Effector memory CD8-positive, alpha-beta T cell (primary cell): ENCODE data around the gene CD59.
A peak's percentile ranks its signal among the peaks of the same experiment; 100 is the strongest.

Experiments
- ATAC-seq: fragments of 150-1000 bp; cut with Tn5 transposase; replicated peaks from 2 replicates; pipeline ENCODE4 v1.10.0; 2021; ENCODE audit warnings: mild to moderate bottlenecking, moderate library complexity
- DNase-seq, 3 experiments: peaks; one replicate each; pipeline ENCODE4 v3.0.0; 2021
- H3K27ac Mint-ChIP-seq, 2 donors: one replicate each; pipeline ENCODE4 v1.8.0; 2022; ENCODE audit warnings: mild to moderate bottlenecking in 2 of 2, mixed read lengths in 2 of 2, moderate library complexity in 2 of 2
- H3K27me3 Mint-ChIP-seq, 2 donors: one replicate each; pipeline ENCODE4 v1.8.0; 2022; ENCODE audit warnings: mixed read lengths in 2 of 2
- H3K36me3 Mint-ChIP-seq: one replicate; pipeline ENCODE4 v1.8.0; 2022; ENCODE audit warnings: mild to moderate bottlenecking, moderate library complexity, mixed read lengths; ENCODE audit not compliant: insufficient read depth
- H3K4me1 Mint-ChIP-seq, 2 donors: one replicate each; pipeline ENCODE4 v1.8.0; 2022; ENCODE audit warnings: low read depth in 2 of 2, mixed read lengths in 2 of 2
- H3K4me3 Mint-ChIP-seq, 2 donors: one replicate each; pipeline ENCODE4 v1.8.0; 2022; ENCODE audit warnings: mild to moderate bottlenecking in 2 of 2, mixed read lengths in 2 of 2, moderate library complexity in 2 of 2
- H3K9me3 Mint-ChIP-seq, 2 donors: one replicate each; pipeline ENCODE4 v1.8.0; 2022; ENCODE audit warnings: mixed read lengths in 2 of 2

The CD59 gene

GRCh38 chr11:33770236-33770635 is 34.0 kb upstream of the CD59 start:
- peaks cover 43% of the 10 kb centered on the region for H3K36me3 Mint-ChIP-seq
- no peak overlapping the region for H3K27ac Mint-ChIP-seq
- H3K4me1 Mint-ChIP-seq = peaks cover 25 to 56% of the 10 kb centered on the region in 2 donors
- no peak for DNase-seq
- no peak overlapping the region for H3K4me3 Mint-ChIP-seq
- ATAC-seq = no peak
- H3K9me3 Mint-ChIP-seq = no peaks in the 10 kb centered on the region
- no peaks in the 10 kb centered on the region for H3K27me3 Mint-ChIP-seq

GRCh38 chr11:33769542-33769941 is 33.3 kb upstream of the CD59 start:
- Mint-ChIP-seq H3K27me3 (no peaks in the 10 kb centered on the region), H3K36me3 (peaks cover 43% of the 10 kb centered on the region), H3K4me3 (no peak overlapping the region), H3K4me1 (peaks cover 20 to 57% of the 10 kb centered on the region in 2 donors), H3K27ac (no peak overlapping the region), H3K9me3 (no peaks in the 10 kb centered on the region)
- ATAC-seq (no peak), DNase-seq (no peak)

GRCh38 chr11:33767624-33768023 is 31.4 kb upstream of the CD59 start:
- DNase-seq (no peak), ATAC-seq (no peak)
- H3K27me3 Mint-ChIP-seq = no peaks in the 10 kb centered on the region
- H3K4me3 Mint-ChIP-seq = no peak overlapping the region
- peaks cover 51% of the 10 kb centered on the region for H3K36me3 Mint-ChIP-seq
- H3K4me1 Mint-ChIP-seq = peaks cover 12 to 55% of the 10 kb centered on the region in 2 donors
- no peak overlapping the region for H3K27ac Mint-ChIP-seq
- no peaks in the 10 kb centered on the region for H3K9me3 Mint-ChIP-seq

GRCh38 chr11:33766085-33766484 is 29.9 kb upstream of the CD59 start:
- Mint-ChIP-seq H3K36me3 (peaks cover 60% of the 10 kb centered on the region), H3K27me3 (no peaks in the 10 kb centered on the region), H3K4me3 (no peak overlapping the region), H3K9me3 (no peaks in the 10 kb centered on the region), H3K4me1 (peaks cover 8 to 54% of the 10 kb centered on the region in 2 donors), H3K27ac (no peak overlapping the region)
- ATAC-seq = no peak
- DNase-seq = no peak

- DNase-seq = no peak
- Mint-ChIP-seq H3K27ac (peak overlapping the region in 1 of 2 donors; percentile 75), H3K27me3 (no peaks in the 10 kb centered on the region), H3K4me3 (peak overlapping the region in 1 of 2 donors; percentile 25), H3K9me3 (no peaks in the 10 kb centered on the region), H3K36me3 (peaks cover 70% of the 10 kb centered on the region), H3K4me1 (peaks cover 14 to 53% of the 10 kb centered on the region in 2 donors)
- no peak for ATAC-seq
These were observed 25.2 kb upstream of the CD59 start for GRCh38 chr11:33761471-33761870.

- peak overlapping the region in 1 of 2 donors; percentile 55 for H3K27ac Mint-ChIP-seq
- H3K4me1 Mint-ChIP-seq = no peaks in the 10 kb centered on the region
- H3K36me3 Mint-ChIP-seq = peaks cover 83% of the 10 kb centered on the region
- no peaks in the 10 kb centered on the region for H3K27me3 Mint-ChIP-seq
- DNase-seq = no peak
- H3K9me3 Mint-ChIP-seq = no peaks in the 10 kb centered on the region
- no peak overlapping the region for H3K4me3 Mint-ChIP-seq
- ATAC-seq = no peak
These were observed 17.2 kb upstream of the CD59 start for GRCh38 chr11:33753304-33753967.

- Mint-ChIP-seq H3K27me3 (no peaks in the 10 kb centered on the region), H3K9me3 (no peaks in the 10 kb centered on the region)
These were observed 15.7 kb upstream of the CD59 start for GRCh38 chr11:33751878-33752277.

GRCh38 chr11:33747979-33748378 is 11.8 kb upstream of the CD59 start:
- no peak for DNase-seq
- Mint-ChIP-seq H3K9me3 (no peaks in the 10 kb centered on the region), H3K36me3 (peaks cover 75% of the 10 kb centered on the region), H3K4me1 (peaks cover 0 to 5% of the 10 kb centered on the region in 2 donors), H3K4me3 (no peak overlapping the region), H3K27me3 (no peaks in the 10 kb centered on the region), H3K27ac (peak overlapping the region in 1 of 2 donors; percentile 32)
- ATAC-seq = no peak

More at GRCh38 chr11:33751878-33752277, 15.7 kb upstream of the CD59 start:
- ATAC-seq (no peak), DNase-seq (no peak)
- Mint-ChIP-seq H3K27ac (no peak overlapping the region), H3K36me3 (peaks cover 84% of the 10 kb centered on the region), H3K4me3 (no peak overlapping the region), H3K4me1 (no peaks in the 10 kb centered on the region)

GRCh38 chr11:33743291-33743690 is 7.1 kb upstream of the CD59 start:
- H3K4me3 Mint-ChIP-seq = no peak overlapping the region
- peaks cover 47% of the 10 kb centered on the region for H3K36me3 Mint-ChIP-seq
- H3K9me3 Mint-ChIP-seq = no peaks in the 10 kb centered on the region
- ATAC-seq (no peak), DNase-seq (no peak)
- H3K27ac Mint-ChIP-seq = no peak overlapping the region
- no peaks in the 10 kb centered on the region for H3K27me3 Mint-ChIP-seq
- peaks cover 0 to 5% of the 10 kb centered on the region in 2 donors for H3K4me1 Mint-ChIP-seq

- no peaks in the 10 kb centered on the region for H3K9me3 Mint-ChIP-seq
- DNase-seq = no peak
- peak overlapping the region in 1 of 2 donors; percentile 41 for H3K27ac Mint-ChIP-seq
- peaks cover 42% of the 10 kb centered on the region for H3K36me3 Mint-ChIP-seq
- H3K27me3 Mint-ChIP-seq = no peaks in the 10 kb centered on the region
- peaks cover 0 to 5% of the 10 kb centered on the region in 2 donors for H3K4me1 Mint-ChIP-seq
- H3K4me3 Mint-ChIP-seq = no peak overlapping the region
- peak; percentile 66 for ATAC-seq
These were observed 6.1 kb upstream of the CD59 start for GRCh38 chr11:33742249-33742851.

- DNase-seq (no peak), ATAC-seq (no peak)
- no peaks in the 10 kb centered on the region for H3K9me3 Mint-ChIP-seq
- H3K27ac Mint-ChIP-seq = peak overlapping the region in 1 of 2 donors; percentile 41
- H3K4me3 Mint-ChIP-seq = no peak overlapping the region
- no peaks in the 10 kb centered on the region for H3K27me3 Mint-ChIP-seq
- H3K4me1 Mint-ChIP-seq = peaks cover 0 to 5% of the 10 kb centered on the region in 2 donors
- peaks cover 37% of the 10 kb centered on the region for H3K36me3 Mint-ChIP-seq
These were observed 5.6 kb upstream of the CD59 start for GRCh38 chr11:33741806-33742205.

GRCh38 chr11:33737362-33737821 is 1.2 kb upstream of the CD59 start:
- peaks cover 15% of the 10 kb centered on the region for H3K36me3 Mint-ChIP-seq

GRCh38 chr11:33735271-33736147 is 714 bp downstream of the CD59 start:
- DNase-seq (peak; percentile 39 to 47 (median 41)), ATAC-seq (peak; percentile 70)
- H3K4me1 Mint-ChIP-seq = peaks cover 16 to 22% of the 10 kb centered on the region in 2 donors
- peak overlapping the region; percentile 82 to 83 for H3K27ac Mint-ChIP-seq
- peak overlapping the region; percentile 87 to 88 for H3K4me3 Mint-ChIP-seq
- H3K9me3 Mint-ChIP-seq = no peaks in the 10 kb centered on the region
- no peaks in the 10 kb centered on the region for H3K27me3 Mint-ChIP-seq
- peaks cover 11% of the 10 kb centered on the region for H3K36me3 Mint-ChIP-seq

More at GRCh38 chr11:33737362-33737821, 1.2 kb upstream of the CD59 start:
- no peaks in the 10 kb centered on the region for H3K9me3 Mint-ChIP-seq
- DNase-seq (no peak), ATAC-seq (no peak)
- peak overlapping the region in 1 of 2 donors; percentile 83 for H3K27ac Mint-ChIP-seq
- peak overlapping the region in 1 of 2 donors; percentile 87 for H3K4me3 Mint-ChIP-seq
- H3K27me3 Mint-ChIP-seq = no peaks in the 10 kb centered on the region
- H3K4me1 Mint-ChIP-seq = peaks cover 13 to 17% of the 10 kb centered on the region in 2 donors
